GF-D8 (cell line): ENCODE measurements around the gene CHRDL1.

Source experiments
- DNase-seq: peaks from one replicate; lab custom pipeline; 2025; lab: John Stamatoyannopoulos, UW

The CHRDL1 gene

GRCh38 chrX:110743679-110744340, 51.8 kb downstream of the CHRDL1 start:
- DNase-seq: no peak

GRCh38 chrX:110741213-110741796, 54.3 kb downstream of the CHRDL1 start:
- DNase-seq: no peak

- no peak for DNase-seq
Measured at GRCh38 chrX:110734894-110735541, 60.6 kb downstream of the CHRDL1 start.

- no peak for DNase-seq
Measured at GRCh38 chrX:110734271-110734670, 61.3 kb downstream of the CHRDL1 start.

- no peak for DNase-seq
Measured at GRCh38 chrX:110733166-110733565, 62.5 kb downstream of the CHRDL1 start.

GRCh38 chrX:110732266-110732665, 63.4 kb downstream of the CHRDL1 start:
- DNase-seq: no peak

- no peak for DNase-seq
Measured at GRCh38 chrX:110723844-110724243, 71.8 kb downstream of the CHRDL1 start.

GRCh38 chrX:110722135-110722534, 73.5 kb downstream of the CHRDL1 start:
- no peak for DNase-seq

GRCh38 chrX:110713666-110714065, 82.0 kb downstream of the CHRDL1 start:
- no peak for DNase-seq

GRCh38 chrX:110706446-110706845, 89.2 kb downstream of the CHRDL1 start:
- DNase-seq: no peak

GRCh38 chrX:110703641-110704040, 92.0 kb downstream of the CHRDL1 start:
- DNase-seq: no peak

- DNase-seq: no peak
Measured at GRCh38 chrX:110699109-110699508, 96.5 kb downstream of the CHRDL1 start.

GRCh38 chrX:110698696-110699095, 96.9 kb downstream of the CHRDL1 start:
- no peak for DNase-seq

- DNase-seq: no peak
Measured at GRCh38 chrX:110692866-110693265, 102.8 kb downstream of the CHRDL1 start.

GRCh38 chrX:110691446-110691845, 104.2 kb downstream of the CHRDL1 start:
- no peak for DNase-seq

GRCh38 chrX:110684653-110685052, 111.0 kb downstream of the CHRDL1 start:
- no peak for DNase-seq

GRCh38 chrX:110683925-110684324, 111.7 kb downstream of the CHRDL1 start:
- no peak for DNase-seq

GRCh38 chrX:110678591-110678990, 117.0 kb downstream of the CHRDL1 start:
- no peak for DNase-seq

- no peak for DNase-seq
Measured at GRCh38 chrX:110675886-110676285, 119.7 kb downstream of the CHRDL1 start.

- peak; percentile 1 for DNase-seq
Measured at GRCh38 chrX:110671068-110671803, 124.4 kb downstream of the CHRDL1 start.

- no peak for DNase-seq
Measured at GRCh38 chrX:110669572-110669971, 126.0 kb downstream of the CHRDL1 start.

- no peak for DNase-seq
Measured at GRCh38 chrX:110667706-110668105, 127.9 kb downstream of the CHRDL1 start.
